ENCODE data around the gene USP54.
"Not testable (repeated sequence)": the region's sequence is repeated elsewhere in the genome, so short reads cannot be mapped to it uniquely, and the experiment has no call there.

The USP54 gene

DNA sequence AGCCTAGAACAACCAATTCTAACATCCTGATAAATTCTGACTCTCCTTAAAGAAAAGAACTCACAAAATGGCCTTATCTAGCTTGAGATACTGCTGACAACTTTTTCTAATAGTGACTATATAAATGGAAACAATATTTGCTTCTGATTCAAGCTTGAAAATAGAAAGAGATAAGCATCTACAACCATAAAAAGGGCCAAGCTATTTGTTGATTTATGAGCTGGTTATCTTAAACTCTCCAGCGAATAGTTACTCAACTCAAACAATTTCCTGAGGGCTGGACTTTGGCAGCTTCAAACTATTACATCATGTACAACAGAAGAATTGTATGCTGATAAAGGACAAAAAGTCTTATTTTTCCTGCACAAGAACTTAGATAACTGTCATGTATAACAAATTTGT lies 4.6 kb downstream of the USP54 start:
- peak; percentile 60 for DNase-seq

GRCh38 chr10:73585327-73585726 lies 5.8 kb downstream of the USP54 start:
- peak; percentile 13 for DNase-seq

- DNase-seq: peak; percentile 15
These were observed 6.4 kb downstream of the USP54 start for GRCh38 chr10:73584737-73585136.

DNA sequence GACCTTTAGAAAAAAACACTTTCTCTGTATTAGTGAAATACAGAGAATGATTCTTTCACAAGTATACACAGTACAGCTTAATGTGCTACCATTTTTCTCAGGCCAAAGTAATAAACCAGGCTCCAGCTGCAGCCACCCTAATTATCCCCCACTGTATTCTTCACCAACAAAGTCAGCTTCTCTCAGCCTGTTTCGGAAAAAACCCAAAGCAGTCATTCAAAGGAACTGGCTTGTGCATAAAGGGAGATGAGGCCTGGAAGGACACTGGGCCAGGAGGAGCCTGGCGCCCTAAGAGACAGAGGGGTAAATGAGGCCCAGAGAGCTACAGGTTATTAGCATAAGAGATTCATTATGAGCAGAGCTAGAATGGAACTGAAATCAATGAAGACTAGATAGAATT lies 9.2 kb downstream of the USP54 start:
- no peak for DNase-seq

DNA sequence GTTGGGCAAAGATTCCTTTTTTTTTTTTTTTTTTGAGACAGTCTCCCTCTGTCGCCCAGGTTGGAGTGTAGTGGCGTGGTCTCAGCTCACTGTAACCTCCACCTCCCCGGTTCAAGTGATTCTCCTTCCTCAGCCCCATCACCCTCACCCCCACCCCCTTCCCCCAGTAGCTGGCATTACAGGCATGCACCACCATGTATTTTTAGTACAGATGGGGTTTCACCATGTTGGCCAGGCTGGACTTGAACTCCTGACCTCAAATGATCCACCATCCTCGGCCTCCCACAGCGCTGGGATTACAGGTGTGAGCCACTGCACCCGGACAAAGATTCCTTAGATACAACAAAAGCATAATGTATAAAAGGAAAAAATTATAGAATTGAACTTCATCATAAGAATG lies 12.2 kb downstream of the USP54 start:
- not testable (repeated sequence) for DNase-seq

GRCh38 chr10:73577788-73578187 lies 13.4 kb downstream of the USP54 start:
- no peak for DNase-seq

- DNase-seq: peak; percentile 13
These were observed 14.1 kb downstream of the USP54 start for GRCh38 chr10:73576890-73577591.

DNA sequence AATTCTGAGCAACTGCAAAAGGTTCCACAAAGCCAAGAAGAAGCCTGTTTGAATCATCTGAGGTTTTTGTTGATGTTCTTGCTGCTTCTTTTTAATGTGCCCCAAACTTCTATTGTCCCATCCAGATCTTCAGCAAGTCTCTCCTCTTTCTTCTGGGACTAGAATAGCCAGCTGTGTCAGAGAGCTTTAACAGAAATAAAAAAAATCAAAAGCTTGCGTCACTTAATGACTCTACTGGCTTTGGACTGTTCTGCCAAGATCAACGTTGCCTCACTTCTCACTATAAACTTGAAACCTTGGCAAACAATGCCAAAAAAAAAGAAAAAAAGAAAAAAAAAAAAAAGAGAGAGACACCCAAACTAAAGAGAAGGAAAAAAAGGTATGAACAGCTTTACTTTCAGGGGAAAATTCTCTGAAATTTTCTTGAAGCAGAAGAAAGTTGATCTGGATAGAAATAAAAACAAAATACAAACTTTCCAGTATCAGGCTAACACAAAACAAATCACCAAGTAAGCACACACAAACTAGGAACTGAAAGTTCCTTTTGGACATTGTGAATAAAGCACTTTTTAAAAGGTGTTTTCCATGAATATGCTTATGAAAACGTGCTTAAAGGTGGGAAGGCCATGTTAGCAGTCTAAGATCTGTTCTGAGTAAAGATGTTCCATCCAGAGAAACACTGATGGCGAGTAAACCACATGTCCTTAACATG lies 14.8 kb downstream of the USP54 start:
- peak; percentile 60 for DNase-seq

GRCh38 chr10:73567025-73567424 lies 24.1 kb downstream of the USP54 start:
- DNase-seq: peak; percentile 19

DNA sequence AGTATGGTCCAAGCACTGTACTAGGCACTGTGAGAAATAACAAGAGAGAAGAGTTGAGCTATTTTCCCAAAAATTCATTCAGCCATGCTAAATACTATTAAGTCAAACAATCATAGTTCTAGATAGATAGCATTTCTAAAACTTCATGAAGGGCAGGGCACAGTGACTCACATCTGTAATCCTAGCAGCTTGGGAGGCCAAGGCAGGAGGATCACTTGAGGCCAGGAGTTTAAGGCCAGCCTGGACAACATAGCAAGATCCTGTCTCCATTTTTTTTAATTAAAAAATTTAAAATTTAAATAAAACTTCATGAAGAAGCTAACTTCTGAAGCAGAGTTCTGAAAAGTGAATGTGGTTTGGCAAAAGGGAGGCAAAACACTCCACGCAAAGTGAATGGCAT lies 29.9 kb downstream of the USP54 start:
- DNase-seq: no peak

DNA sequence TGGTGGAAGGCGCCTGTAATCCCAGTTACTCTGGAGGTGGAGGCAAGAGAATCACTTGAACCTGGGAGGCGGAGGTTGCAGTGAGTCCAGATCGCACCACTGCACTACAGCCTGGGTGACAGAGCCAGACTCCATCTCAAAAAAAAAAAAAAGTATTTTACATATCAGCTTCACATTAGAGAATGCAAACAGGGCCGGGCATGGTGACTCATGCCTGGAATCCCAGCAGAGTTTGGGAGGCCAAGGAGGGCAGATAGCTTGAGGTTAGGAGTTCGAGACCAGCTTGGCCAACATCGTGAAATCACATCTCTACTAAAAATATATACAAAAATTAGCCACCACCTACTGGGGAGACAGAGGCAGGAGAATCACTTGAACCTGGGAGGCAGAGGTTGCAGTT lies 31.6 kb downstream of the USP54 start:
- peak; percentile 36 for DNase-seq

DNA sequence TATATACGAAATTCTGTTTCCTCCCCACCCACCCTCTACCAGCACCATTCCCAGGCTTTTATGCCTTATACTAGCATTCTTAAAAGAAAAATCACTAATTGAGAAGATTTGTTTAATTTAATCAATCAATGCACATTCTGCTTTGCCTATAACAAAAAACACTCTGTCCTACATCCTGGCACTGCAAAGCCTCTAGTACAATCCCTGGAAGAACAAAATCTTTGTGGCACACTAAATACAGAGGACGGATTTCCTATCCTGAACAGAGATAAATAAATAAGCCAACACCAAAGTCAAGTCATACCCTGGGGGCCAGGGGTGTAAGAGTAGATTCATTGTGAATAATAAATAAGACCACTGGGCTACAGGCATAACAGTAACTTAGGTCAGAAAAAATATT lies 34.3 kb downstream of the USP54 start:
- no peak for DNase-seq

- DNase-seq: no peak
These were observed 36.4 kb downstream of the USP54 start for GRCh38 chr10:73554721-73555120.

- DNase-seq: no peak
These were observed 37.4 kb downstream of the USP54 start for GRCh38 chr10:73553761-73554160.

- no peak for DNase-seq
These were observed 38.1 kb downstream of the USP54 start for GRCh38 chr10:73552819-73553715.

GRCh38 chr10:73551515-73551914 lies 39.6 kb downstream of the USP54 start:
- DNase-seq: no peak

DNA sequence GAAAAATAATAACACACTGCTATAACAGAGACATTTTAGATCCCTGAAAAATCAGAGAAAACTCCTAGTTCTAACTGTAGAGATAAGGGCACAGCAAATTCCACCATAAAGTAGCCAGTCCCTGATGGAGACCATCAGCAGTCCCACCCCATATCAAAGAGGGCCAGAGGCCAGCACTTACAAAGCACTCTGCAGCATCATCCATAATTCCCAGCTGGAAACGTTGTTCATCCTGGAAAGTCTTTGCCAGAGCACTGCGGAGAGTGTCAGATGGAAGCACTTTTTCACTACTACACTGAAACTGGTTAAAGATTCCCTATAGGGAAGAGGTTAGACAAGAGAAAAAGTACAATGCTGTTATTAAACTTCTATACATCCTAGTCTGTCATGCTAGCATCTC lies 45.8 kb downstream of the USP54 start:
- DNase-seq: no peak

DNA sequence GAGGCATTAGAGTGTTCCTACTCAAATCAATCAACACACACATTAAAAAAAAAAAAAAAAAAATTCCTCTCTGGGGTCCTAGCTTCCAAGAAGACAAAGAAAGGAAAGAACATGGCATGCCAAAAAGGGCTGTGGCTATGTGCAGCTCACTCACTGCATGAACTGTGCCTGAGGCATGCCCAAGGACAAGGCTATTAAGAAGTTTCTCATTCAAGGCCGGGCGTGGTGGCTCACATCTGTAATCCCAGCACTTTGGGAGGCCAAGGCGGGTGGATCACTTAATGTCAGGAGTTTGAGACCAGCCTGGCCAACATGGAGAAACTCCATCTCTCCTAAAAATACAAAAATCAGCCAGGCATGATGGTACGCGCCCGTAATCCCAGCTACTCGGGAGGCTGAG lies 53.4 kb downstream of the USP54 start:
- no peak for DNase-seq

GRCh38 chr10:73537288-73537687 lies 53.9 kb downstream of the USP54 start:
- no peak for DNase-seq

DNA sequence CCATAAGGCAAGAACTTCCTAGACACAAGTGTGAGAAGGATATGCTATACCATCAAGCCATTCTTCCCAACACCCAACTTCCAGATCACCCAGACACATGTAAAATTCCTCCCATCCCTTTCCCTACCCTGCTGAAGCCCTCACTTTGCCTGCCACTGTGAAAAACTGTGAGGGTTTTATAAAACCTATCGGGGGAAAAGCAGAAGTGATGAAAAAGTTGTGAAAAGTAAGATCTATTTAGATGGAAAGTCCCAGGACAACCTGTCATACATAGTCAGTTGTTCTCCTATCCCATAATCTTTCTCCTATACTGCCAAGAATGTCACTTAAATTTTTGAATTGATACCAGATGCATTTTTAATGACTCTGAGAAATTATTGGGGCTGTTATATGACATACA lies 56.3 kb downstream of the USP54 start:
- no peak for DNase-seq

- peak; percentile 81 for DNase-seq
These were observed 61.9 kb downstream of the USP54 start for GRCh38 chr10:73529089-73529832.

DNA sequence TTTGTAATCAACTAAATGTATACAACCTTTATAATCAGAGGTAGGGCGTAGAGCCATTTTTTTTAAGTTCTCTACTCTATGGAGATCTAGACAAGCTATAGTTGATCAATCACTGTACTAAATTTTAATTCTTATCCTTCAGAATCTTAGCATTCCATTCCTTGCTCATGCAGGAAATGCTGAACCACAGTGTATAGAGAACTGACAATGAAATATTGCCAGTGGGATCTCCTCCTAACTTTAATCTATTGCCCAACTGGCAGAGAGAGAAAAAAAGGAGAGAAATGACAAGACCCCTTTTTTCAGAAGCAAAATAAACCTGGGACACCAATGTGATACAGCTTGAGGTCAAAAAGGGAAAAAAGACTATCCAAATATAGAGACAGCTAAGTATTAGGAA lies 68.9 kb downstream of the USP54 start:
- DNase-seq: no peak

DNA sequence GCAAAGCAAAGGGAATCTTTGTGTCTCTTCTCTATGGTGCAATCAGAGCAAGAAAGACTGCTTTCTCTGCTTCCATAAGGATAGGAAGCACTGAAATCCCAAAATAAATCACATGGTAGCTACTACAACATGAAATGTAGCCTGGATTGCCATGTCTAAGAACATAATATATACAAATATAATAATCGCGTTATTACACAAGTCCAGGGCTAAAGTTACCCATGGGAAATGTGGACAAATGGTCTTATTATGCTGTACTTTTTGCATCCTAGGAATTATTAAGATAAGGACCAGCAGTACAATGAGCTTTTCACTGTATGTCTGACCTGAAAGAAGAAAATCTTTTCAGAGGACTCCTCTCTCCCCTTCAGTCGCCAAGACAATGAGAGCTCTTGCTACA lies 71.8 kb downstream of the USP54 start:
- DNase-seq: no peak

Data from fibroblast of skin of scalp (primary cell).